ENCODE measurements around the gene MDM2.

The MDM2 gene

GRCh38 chr12:68786929-68787328, 21.0 kb upstream of the MDM2 start:
- H3K36me3 ChIP-seq (ENCODE audit: control insufficient read depth, insufficient read depth, low read length): no peaks in the 10 kb centered on the region
- H3K27ac ChIP-seq (ENCODE audit: low read depth, low read length): peak overlapping the region; percentile 66
- H3K4me3 ChIP-seq (ENCODE audit: low read depth, low read length): no peak overlapping the region
- H3K4me1 ChIP-seq (ENCODE audit: control insufficient read depth, insufficient read depth, low read length): no peaks in the 10 kb centered on the region
- H3K27me3 ChIP-seq (ENCODE audit: control insufficient read depth, insufficient read depth, low read length): no peaks in the 10 kb centered on the region
- no peak overlapping the region for H3K9ac ChIP-seq (ENCODE audit: low read depth, low read length)
- H3K9me3 ChIP-seq (ENCODE audit: control insufficient read depth, insufficient read depth, low read length): no peaks in the 10 kb centered on the region

DNA sequence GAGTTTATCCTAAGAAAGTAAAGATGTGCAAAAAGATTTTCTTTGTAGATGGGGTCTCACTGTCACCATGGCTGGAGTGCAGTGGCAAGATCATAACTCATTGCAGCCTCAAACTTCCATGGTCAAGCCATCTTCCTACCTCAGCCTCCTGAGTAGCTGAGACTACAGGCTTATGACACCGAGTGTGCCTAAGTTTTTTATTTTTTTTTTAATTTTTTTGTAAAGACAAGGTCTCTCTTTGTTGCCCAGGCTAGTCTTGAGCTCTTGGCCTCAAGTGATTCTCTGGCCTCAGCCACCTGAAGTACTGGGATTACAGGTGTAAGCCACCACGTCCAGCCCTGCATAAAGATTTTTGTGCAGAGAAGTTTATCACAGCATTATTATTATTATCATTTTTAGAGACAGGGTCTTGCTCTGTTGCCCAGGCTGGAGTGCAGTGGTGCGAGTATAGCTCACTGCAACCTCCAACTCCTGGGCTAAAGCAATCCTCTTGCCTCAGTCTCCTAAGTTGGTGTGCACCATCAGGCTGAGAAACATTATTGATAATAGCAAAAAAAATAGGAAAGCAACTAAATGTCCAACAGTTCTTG, 19.3 kb upstream of the MDM2 start:
- Histone ChIP-seq H3K9me3 (ENCODE audit: control insufficient read depth, insufficient read depth, low read length) (no peaks in the 10 kb centered on the region), H3K27ac (ENCODE audit: low read depth, low read length) (no peak overlapping the region), H3K4me1 (ENCODE audit: control insufficient read depth, insufficient read depth, low read length) (no peaks in the 10 kb centered on the region), H3K9ac (ENCODE audit: low read depth, low read length) (no peak overlapping the region), H3K4me3 (ENCODE audit: low read depth, low read length) (no peak overlapping the region), H3K36me3 (ENCODE audit: control insufficient read depth, insufficient read depth, low read length) (no peaks in the 10 kb centered on the region), H3K27me3 (ENCODE audit: control insufficient read depth, insufficient read depth, low read length) (no peaks in the 10 kb centered on the region)

- H3K36me3 ChIP-seq (ENCODE audit: control insufficient read depth, insufficient read depth, low read length): no peaks in the 10 kb centered on the region
- no peak overlapping the region for H3K9ac ChIP-seq (ENCODE audit: low read depth, low read length)
- no peaks in the 10 kb centered on the region for H3K4me1 ChIP-seq (ENCODE audit: control insufficient read depth, insufficient read depth, low read length)
- H3K27me3 ChIP-seq (ENCODE audit: control insufficient read depth, insufficient read depth, low read length): no peaks in the 10 kb centered on the region
- H3K4me3 ChIP-seq (ENCODE audit: low read depth, low read length): no peak overlapping the region
- H3K9me3 ChIP-seq (ENCODE audit: control insufficient read depth, insufficient read depth, low read length): no peaks in the 10 kb centered on the region
- H3K27ac ChIP-seq (ENCODE audit: low read depth, low read length): no peak overlapping the region
Measured at GRCh38 chr12:68789144-68789878, 18.7 kb upstream of the MDM2 start.

GRCh38 chr12:68790081-68790951, 17.7 kb upstream of the MDM2 start:
- H3K27ac ChIP-seq (ENCODE audit: low read depth, low read length): no peak overlapping the region
- H3K9ac ChIP-seq (ENCODE audit: low read depth, low read length): no peak overlapping the region
- no peaks in the 10 kb centered on the region for H3K4me1 ChIP-seq (ENCODE audit: control insufficient read depth, insufficient read depth, low read length)
- no peaks in the 10 kb centered on the region for H3K36me3 ChIP-seq (ENCODE audit: control insufficient read depth, insufficient read depth, low read length)
- no peaks in the 10 kb centered on the region for H3K27me3 ChIP-seq (ENCODE audit: control insufficient read depth, insufficient read depth, low read length)
- H3K4me3 ChIP-seq (ENCODE audit: low read depth, low read length): no peak overlapping the region
- no peaks in the 10 kb centered on the region for H3K9me3 ChIP-seq (ENCODE audit: control insufficient read depth, insufficient read depth, low read length)

- Histone ChIP-seq H3K4me1 (ENCODE audit: control insufficient read depth, insufficient read depth, low read length) (no peaks in the 10 kb centered on the region), H3K27ac (ENCODE audit: low read depth, low read length) (no peak overlapping the region), H3K27me3 (ENCODE audit: control insufficient read depth, insufficient read depth, low read length) (no peaks in the 10 kb centered on the region), H3K9me3 (ENCODE audit: control insufficient read depth, insufficient read depth, low read length) (no peaks in the 10 kb centered on the region), H3K4me3 (ENCODE audit: low read depth, low read length) (no peak overlapping the region), H3K36me3 (ENCODE audit: control insufficient read depth, insufficient read depth, low read length) (no peaks in the 10 kb centered on the region), H3K9ac (ENCODE audit: low read depth, low read length) (no peak overlapping the region)
Measured at GRCh38 chr12:68790952-68791234, 17.1 kb upstream of the MDM2 start.

- Histone ChIP-seq H3K27me3 (ENCODE audit: control insufficient read depth, insufficient read depth, low read length) (no peaks in the 10 kb centered on the region), H3K36me3 (ENCODE audit: control insufficient read depth, insufficient read depth, low read length) (no peaks in the 10 kb centered on the region), H3K4me3 (ENCODE audit: low read depth, low read length) (no peak overlapping the region), H3K27ac (ENCODE audit: low read depth, low read length) (no peak overlapping the region), H3K4me1 (ENCODE audit: control insufficient read depth, insufficient read depth, low read length) (no peaks in the 10 kb centered on the region), H3K9ac (ENCODE audit: low read depth, low read length) (no peak overlapping the region), H3K9me3 (ENCODE audit: control insufficient read depth, insufficient read depth, low read length) (no peaks in the 10 kb centered on the region)
Measured at GRCh38 chr12:68791897-68792481, 16.0 kb upstream of the MDM2 start.

GRCh38 chr12:68792952-68793351, 15.0 kb upstream of the MDM2 start:
- Histone ChIP-seq H3K9me3 (ENCODE audit: control insufficient read depth, insufficient read depth, low read length) (no peaks in the 10 kb centered on the region), H3K36me3 (ENCODE audit: control insufficient read depth, insufficient read depth, low read length) (no peaks in the 10 kb centered on the region), H3K27me3 (ENCODE audit: control insufficient read depth, insufficient read depth, low read length) (no peaks in the 10 kb centered on the region), H3K9ac (ENCODE audit: low read depth, low read length) (no peak overlapping the region), H3K27ac (ENCODE audit: low read depth, low read length) (no peak overlapping the region), H3K4me3 (ENCODE audit: low read depth, low read length) (no peak overlapping the region), H3K4me1 (ENCODE audit: control insufficient read depth, insufficient read depth, low read length) (no peaks in the 10 kb centered on the region)

DNA sequence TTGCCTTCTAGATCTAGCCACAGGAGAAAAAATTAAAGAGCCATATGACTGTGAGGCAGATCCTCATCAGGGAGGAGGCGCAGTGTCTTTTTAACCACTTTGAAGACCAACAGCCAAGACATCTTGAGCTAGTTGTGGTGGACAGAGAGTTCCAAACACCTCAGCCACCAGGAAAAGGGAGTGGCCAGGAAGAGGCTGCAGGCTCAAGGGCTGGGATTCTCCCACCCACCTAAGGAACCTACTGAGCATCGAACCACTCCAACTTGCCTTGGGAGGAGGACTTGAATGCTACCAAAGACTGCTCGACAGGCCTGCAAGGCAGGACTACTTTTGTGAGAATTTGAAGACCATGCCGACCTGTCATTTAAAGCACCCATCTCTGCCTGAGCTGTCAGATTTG, 14.5 kb upstream of the MDM2 start:
- H3K9me3 ChIP-seq (ENCODE audit: control insufficient read depth, insufficient read depth, low read length): no peaks in the 10 kb centered on the region
- H3K36me3 ChIP-seq (ENCODE audit: control insufficient read depth, insufficient read depth, low read length): no peaks in the 10 kb centered on the region
- H3K4me3 ChIP-seq (ENCODE audit: low read depth, low read length): no peak overlapping the region
- H3K27ac ChIP-seq (ENCODE audit: low read depth, low read length): no peak overlapping the region
- H3K9ac ChIP-seq (ENCODE audit: low read depth, low read length): no peak overlapping the region
- H3K4me1 ChIP-seq (ENCODE audit: control insufficient read depth, insufficient read depth, low read length): no peaks in the 10 kb centered on the region
- no peaks in the 10 kb centered on the region for H3K27me3 ChIP-seq (ENCODE audit: control insufficient read depth, insufficient read depth, low read length)

- Histone ChIP-seq H3K27me3 (ENCODE audit: control insufficient read depth, insufficient read depth, low read length) (no peaks in the 10 kb centered on the region), H3K9me3 (ENCODE audit: control insufficient read depth, insufficient read depth, low read length) (no peaks in the 10 kb centered on the region), H3K4me1 (ENCODE audit: control insufficient read depth, insufficient read depth, low read length) (no peaks in the 10 kb centered on the region), H3K9ac (ENCODE audit: low read depth, low read length) (no peak overlapping the region), H3K27ac (ENCODE audit: low read depth, low read length) (no peak overlapping the region), H3K36me3 (ENCODE audit: control insufficient read depth, insufficient read depth, low read length) (no peaks in the 10 kb centered on the region), H3K4me3 (ENCODE audit: low read depth, low read length) (no peak overlapping the region)
Measured at GRCh38 chr12:68793975-68794652, 13.9 kb upstream of the MDM2 start.

DNA sequence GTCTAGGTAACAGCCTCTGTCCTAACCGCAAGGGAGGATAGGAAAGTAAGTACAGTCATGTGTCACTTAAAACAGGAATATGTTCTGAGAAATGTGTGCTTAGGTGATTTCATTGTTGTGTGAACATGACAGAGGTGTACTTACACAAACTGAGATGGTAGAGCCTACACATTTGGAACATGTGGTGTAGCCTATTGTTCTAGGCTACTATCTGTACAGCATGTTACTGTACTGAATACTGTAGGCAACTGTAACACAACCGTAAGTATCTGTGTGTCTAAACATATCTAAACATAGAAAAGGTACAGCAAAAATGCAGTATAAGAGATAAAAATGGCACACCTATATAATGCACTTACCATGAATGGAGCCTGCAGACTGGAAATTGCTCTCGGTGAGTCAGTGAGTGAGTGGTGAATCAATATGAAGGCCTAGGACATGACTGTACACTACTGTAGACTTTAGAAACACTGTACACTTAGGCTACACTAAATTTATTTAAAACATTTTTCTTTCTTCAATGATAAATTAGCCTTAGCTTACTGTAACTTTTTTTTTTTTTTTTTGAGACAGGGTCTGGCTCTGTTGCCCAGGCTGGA, 13.2 kb upstream of the MDM2 start:
- H3K4me3 ChIP-seq (ENCODE audit: low read depth, low read length): no peak overlapping the region
- H3K36me3 ChIP-seq (ENCODE audit: control insufficient read depth, insufficient read depth, low read length): no peaks in the 10 kb centered on the region
- H3K4me1 ChIP-seq (ENCODE audit: control insufficient read depth, insufficient read depth, low read length): no peaks in the 10 kb centered on the region
- H3K9ac ChIP-seq (ENCODE audit: low read depth, low read length): no peak overlapping the region
- no peak overlapping the region for H3K27ac ChIP-seq (ENCODE audit: low read depth, low read length)
- H3K9me3 ChIP-seq (ENCODE audit: control insufficient read depth, insufficient read depth, low read length): no peaks in the 10 kb centered on the region
- H3K27me3 ChIP-seq (ENCODE audit: control insufficient read depth, insufficient read depth, low read length): no peaks in the 10 kb centered on the region

Measured in HUES48 (cell line).